H9 (cell line): ENCODE results near the gene CFAP299. TPM values are rescaled to one million over a fixed set of nuclear protein-coding genes. Genes with fewer than 3 reads are reported as not detected.

ENCODE experiments used
- DNase-seq: peaks from one replicate; pipeline ENCODE4 v3.0.0-alpha.2; 2017
- H2AFZ ChIP-seq: one replicate; pipeline ENCODE4 v1.6.1; 2013; ENCODE audit warnings: mild to moderate bottlenecking, low read length, control low read depth, moderate library complexity
- H2AK5ac ChIP-seq: 2 replicates; pipeline ENCODE4 v1.6.1; 2013; ENCODE audit warnings: low read length, control low read depth, mixed read lengths; ENCODE audit not compliant: insufficient read length
- H2BK120ac ChIP-seq: one replicate; pipeline ENCODE4 v1.6.1; 2013; ENCODE audit warnings: low read depth, mild to moderate bottlenecking, low read length, control low read depth, inconsistent platforms; ENCODE audit not compliant: poor library complexity, severe bottlenecking
- H2BK12ac ChIP-seq: 2 replicates; pipeline ENCODE4 v1.6.1; 2013; ENCODE audit warnings: low read length, control low read depth, mixed read lengths, low read depth; ENCODE audit not compliant: insufficient read length
- H2BK15ac ChIP-seq: 2 replicates; pipeline ENCODE4 v1.6.1; 2013; ENCODE audit warnings: low read depth, low read length, control low read depth
- H2BK20ac ChIP-seq: one replicate; pipeline ENCODE4 v1.6.1; 2013; ENCODE audit warnings: low read depth, mild to moderate bottlenecking, low read length, control low read depth, inconsistent platforms; ENCODE audit not compliant: poor library complexity, severe bottlenecking
- H2BK5ac ChIP-seq: 2 replicates; pipeline ENCODE4 v1.6.1; 2013; ENCODE audit warnings: low read length, control low read depth, mixed read lengths; ENCODE audit not compliant: insufficient read length
- H3K14ac ChIP-seq: 2 replicates; pipeline ENCODE4 v1.6.1; 2013; ENCODE audit warnings: low read length, control low read depth; ENCODE audit not compliant: insufficient read depth
- H3K18ac ChIP-seq: 2 replicates; pipeline ENCODE4 v1.6.1; 2013; ENCODE audit warnings: low read depth, mild to moderate bottlenecking, mixed read lengths, low read length, control low read depth; ENCODE audit not compliant: insufficient read length
- H3K23ac ChIP-seq: 2 replicates; pipeline ENCODE4 v1.6.1; 2013; ENCODE audit warnings: low read length, control low read depth, mixed read lengths, low read depth; ENCODE audit not compliant: insufficient read length
- H3K23me2 ChIP-seq: 2 replicates; pipeline ENCODE4 v1.6.1; 2013; ENCODE audit warnings: low read depth, mild to moderate bottlenecking, mixed read lengths, low read length, control low read depth; ENCODE audit not compliant: insufficient read length, poor library complexity, severe bottlenecking
- H3K27ac ChIP-seq: 2 replicates; pipeline ENCODE4 v1.5.1; 2013; ENCODE audit warnings: low read length, control low read depth, mixed read lengths, low read depth; ENCODE audit not compliant: insufficient read length
- H3K27me3 ChIP-seq: 2 replicates; pipeline ENCODE4 v1.6.1; 2013; ENCODE audit warnings: low read length, control low read depth, inconsistent platforms; ENCODE audit not compliant: insufficient read depth
- H3K4ac ChIP-seq: 2 replicates; pipeline ENCODE4 v1.6.1; 2013; ENCODE audit warnings: low read depth, mild to moderate bottlenecking, control low read depth, inconsistent platforms, low read length, moderate library complexity
- H3K4me1 ChIP-seq: 2 replicates; pipeline ENCODE4 v1.6.1; 2013; ENCODE audit warnings: low read length, control low read depth, inconsistent platforms; ENCODE audit not compliant: insufficient read depth
- H3K4me2 ChIP-seq: 2 replicates; pipeline ENCODE4 v1.6.1; 2013; ENCODE audit warnings: low read length, control low read depth, mixed read lengths; ENCODE audit not compliant: insufficient read length, insufficient read depth
- H3K56ac ChIP-seq: 2 replicates; pipeline ENCODE4 v1.6.1; 2013; ENCODE audit warnings: low read depth, mild to moderate bottlenecking, mixed read lengths, low read length, control low read depth; ENCODE audit not compliant: insufficient read length
- H3K79me1 ChIP-seq: 2 replicates; pipeline ENCODE4 v1.6.1; 2013; ENCODE audit warnings: low read depth, mild to moderate bottlenecking, moderate library complexity, low read length, control low read depth, inconsistent platforms; ENCODE audit not compliant: insufficient read depth, poor library complexity, severe bottlenecking
- H3K79me2 ChIP-seq: 2 replicates; pipeline ENCODE4 v1.6.1; 2013; ENCODE audit warnings: low read length, control low read depth, inconsistent platforms; ENCODE audit not compliant: insufficient read depth
- H3K9ac ChIP-seq: 2 replicates; pipeline ENCODE4 v1.6.1; 2013; ENCODE audit warnings: low read length, control low read depth, mixed read lengths; ENCODE audit not compliant: insufficient read length; ENCODE audit errors: extremely low read depth
- H3K9me3 ChIP-seq: one replicate; pipeline ENCODE4 v1.6.1; 2013; ENCODE audit warnings: low read depth, low read length, inconsistent platforms; ENCODE audit not compliant: control insufficient read depth
- H3T11ph ChIP-seq: one replicate; pipeline ENCODE4 v1.6.1; 2013; ENCODE audit warnings: mild to moderate bottlenecking, low read length, control low read depth, inconsistent platforms
- H4K20me1 ChIP-seq: one replicate; pipeline ENCODE4 v1.6.1; 2013; ENCODE audit not compliant: control insufficient read depth, insufficient read length, insufficient read depth
- H4K5ac ChIP-seq: 2 replicates; pipeline ENCODE4 v1.6.1; 2013; ENCODE audit warnings: low read depth, mild to moderate bottlenecking, mixed read lengths, low read length, control low read depth; ENCODE audit not compliant: insufficient read length
- H4K8ac ChIP-seq: replicated peaks from 2 replicates; pipeline ENCODE4 v1.6.1; 2013; ENCODE audit warnings: low read length, control low read depth, mixed read lengths, low read depth; ENCODE audit not compliant: insufficient read length
- H4K91ac ChIP-seq: 2 replicates; pipeline ENCODE4 v1.6.1; 2013; ENCODE audit warnings: low read depth, mild to moderate bottlenecking, moderate library complexity, mixed read lengths, low read length, control low read depth; ENCODE audit not compliant: insufficient read length
- H3K27ac Mint-ChIP-seq, 3 experiments: 2 replicates in 2 of 3; 3 replicates in 1 of 3; pipeline ENCODE4 v1.8.0; 2020 to 2021; ENCODE audit warnings: mixed read lengths in 3 of 3, mild to moderate bottlenecking in 1 of 3, moderate library complexity in 1 of 3
- H3K27me3 Mint-ChIP-seq: 2 replicates; pipeline ENCODE4 v1.8.0; 2021; ENCODE audit warnings: low read depth, mild to moderate bottlenecking, moderate library complexity, mixed read lengths
- H3K36me3 Mint-ChIP-seq, 3 experiments: 2 replicates in 2 of 3; 3 replicates in 1 of 3; pipeline ENCODE4 v1.8.0; 2020 to 2021; ENCODE audit warnings: low read depth in 3 of 3, mixed read lengths in 3 of 3; ENCODE audit not compliant: insufficient read depth in 1 of 3
- H3K4me1 Mint-ChIP-seq, 2 experiments: 2 replicates each; pipeline ENCODE4 v1.8.0; 2020; ENCODE audit warnings: mixed read lengths in 2 of 2
- H3K4me3 Mint-ChIP-seq, 2 experiments: 2 replicates in 1 of 2; 3 replicates in 1 of 2; pipeline ENCODE4 v1.8.0; 2020 to 2021; ENCODE audit warnings: mild to moderate bottlenecking in 2 of 2, mixed read lengths in 2 of 2, moderate library complexity in 1 of 2
- H3K9me3 Mint-ChIP-seq, 2 experiments: 2 replicates in 1 of 2; 3 replicates in 1 of 2; pipeline ENCODE4 v1.8.0; 2020; ENCODE audit warnings: mild to moderate bottlenecking in 2 of 2, mixed read lengths in 2 of 2, moderate library complexity in 1 of 2
- CTCF ChIP-seq: fragments of 200-600 bp; sonication (generic); conservative IDR thresholded peaks from 3 replicates; pipeline ENCODE4 v1.8.0; 2021; ENCODE audit warnings: antibody characterized with exemption, mild to moderate bottlenecking
- WGBS: extraction: QIAGEN DNeasy Blood & Tissue Kit; methylation state at CpG from one replicate; pipeline ENCODE4 v1.1.7; 2013; ENCODE audit warnings: missing lambda C conversion rate, low lambda C conversion rate, mixed read lengths; ENCODE audit not compliant: insufficient read length; ENCODE audit errors: extremely low coverage; 5-methylcytosine and 5-hydroxymethylcytosine counted together
- total RNA-seq: library from RNA; stranded (reverse); gene quantifications from 2 replicates; pipeline ENCODE4 v1.2.1, GENCODE V29; 2021

CFAP299 gene
- total RNA-seq, 1 experiment from 2014 or later, result not detected

GRCh38 chr4:80431203-80431965 lies 95.9 kb downstream of the CFAP299 start:
- no peak overlapping the region for H2BK20ac ChIP-seq

More at GRCh38 chr4:80431203-80431965, 95.9 kb downstream of the CFAP299 start:
- no peaks in the 10 kb centered on the region for H3K79me2 ChIP-seq
- H4K5ac ChIP-seq, result no peak overlapping the region
- no peak overlapping the region for H3K23ac ChIP-seq
- H2AFZ ChIP-seq, result no peak overlapping the region
- no peaks in the 10 kb centered on the region for H4K20me1 ChIP-seq
- Mint-ChIP-seq H3K4me1 (no peaks in the 10 kb centered on the region), H3K27ac (no peak overlapping the region; a peak in 1 of 7 replicates), H3K9me3 (no peaks in the 10 kb centered on the region), H3K27me3 (no peaks in the 10 kb centered on the region), H3K36me3 (no peaks in the 10 kb centered on the region), H3K4me3 (no peak overlapping the region)
- no peaks in the 10 kb centered on the region for H3K79me1 ChIP-seq
- no peak overlapping the region for H2AK5ac ChIP-seq
- no CpG with 5 or more reads among the region's 5 CpGs for WGBS
- no peak overlapping the region for H3K14ac ChIP-seq
- no peak for TF ChIP-seq CTCF
- no peak for DNase-seq
- H3K4me1 ChIP-seq, result no peaks in the 10 kb centered on the region
- no peak overlapping the region for H3K56ac ChIP-seq
- H2BK5ac ChIP-seq, result no peak overlapping the region
- no peak overlapping the region for H3K4me2 ChIP-seq
- H2BK12ac ChIP-seq, result no peak overlapping the region
- H2BK15ac ChIP-seq, result no peak overlapping the region
- H3K27ac ChIP-seq, result no peak overlapping the region
- H3K9ac ChIP-seq, result no peak overlapping the region
- no peak overlapping the region for H2BK120ac ChIP-seq
- H3K9me3 ChIP-seq, result no peaks in the 10 kb centered on the region
- no peak overlapping the region for H3K18ac ChIP-seq
- H3K27me3 ChIP-seq, result no peaks in the 10 kb centered on the region
- H3T11ph ChIP-seq, result no peak overlapping the region
- H3K23me2 ChIP-seq, result no peaks in the 10 kb centered on the region
- no peak overlapping the region for H4K8ac ChIP-seq
- no peak overlapping the region for H4K91ac ChIP-seq
- H3K4ac ChIP-seq, result no peak overlapping the region
